ENCODE measurements around the gene GDPD5.
A peak's percentile ranks its signal among the peaks of the same experiment; 100 is the strongest.

Gene GDPD5

GRCh38 chr11:75490221-75491181, 35.2 kb downstream of the GDPD5 start:
- DNase-seq (ENCODE audit: low spot score): no peak

GRCh38 chr11:75487365-75487764, 38.4 kb downstream of the GDPD5 start:
- DNase-seq (ENCODE audit: low spot score): no peak

- DNase-seq (ENCODE audit: low spot score): no peak
These were observed 40.0 kb downstream of the GDPD5 start for GRCh38 chr11:75485742-75486141.

- no peak for DNase-seq (ENCODE audit: low spot score)
These were observed 42.7 kb downstream of the GDPD5 start for GRCh38 chr11:75482931-75483469.

GRCh38 chr11:75481922-75482606, 43.7 kb downstream of the GDPD5 start:
- no peak for DNase-seq (ENCODE audit: low spot score)

- DNase-seq (ENCODE audit: low spot score): no peak
These were observed 44.4 kb downstream of the GDPD5 start for GRCh38 chr11:75481223-75481921.

GRCh38 chr11:75480185-75481175, 45.3 kb downstream of the GDPD5 start:
- DNase-seq (ENCODE audit: low spot score): no peak

GRCh38 chr11:75479597-75480145, 46.1 kb downstream of the GDPD5 start:
- DNase-seq (ENCODE audit: low spot score): no peak

GRCh38 chr11:75478783-75479596, 46.8 kb downstream of the GDPD5 start:
- no peak for DNase-seq (ENCODE audit: low spot score)

- no peak for DNase-seq (ENCODE audit: low spot score)
These were observed 48.2 kb downstream of the GDPD5 start for GRCh38 chr11:75477614-75477935.

GRCh38 chr11:75476739-75477613, 48.8 kb downstream of the GDPD5 start:
- no peak for DNase-seq (ENCODE audit: low spot score)

GRCh38 chr11:75475767-75476650, 49.7 kb downstream of the GDPD5 start:
- no peak for DNase-seq (ENCODE audit: low spot score)

GRCh38 chr11:75474878-75475766, 50.6 kb downstream of the GDPD5 start:
- peak; percentile 45 for DNase-seq (ENCODE audit: low spot score)

GRCh38 chr11:75474240-75474639, 51.5 kb downstream of the GDPD5 start:
- DNase-seq (ENCODE audit: low spot score): no peak

- DNase-seq (ENCODE audit: low spot score): no peak
These were observed 52.1 kb downstream of the GDPD5 start for GRCh38 chr11:75473684-75474083.

- no peak for DNase-seq (ENCODE audit: low spot score)
These were observed 53.5 kb downstream of the GDPD5 start for GRCh38 chr11:75472081-75472732.
